Transverse colon (tissue), 4 donors: ENCODE measurements around the gene DHRSX. TPM values are rescaled to one million over a fixed set of nuclear protein-coding genes. Genes with fewer than 3 reads are reported as not detected.
"Not testable (repeated sequence)": the region's sequence is repeated elsewhere in the genome, so short reads cannot be mapped to it uniquely, and the experiment has no call there.

ENCODE experiments used
- DNase-seq: peaks from one replicate; pipeline ENCODE4 v3.0.0-alpha.2; 2019
- H3K27ac ChIP-seq, 4 donors: fragments of 200-600 bp; sonication (generic); 2 replicates each; pipeline ENCODE4 v1.5.1; 2016 to 2018; ENCODE audit warnings: inconsistent platforms in 4 of 4
- H3K27me3 ChIP-seq: fragments of 200-600 bp; sonication (generic); 2 replicates; pipeline ENCODE4 v1.5.1; 2017; ENCODE audit warnings: inconsistent platforms
- H3K36me3 ChIP-seq, 4 donors: fragments of 200-600 bp; sonication (generic); 2 replicates each; pipeline ENCODE4 v1.5.1; 2017 to 2019; ENCODE audit warnings: inconsistent platforms in 4 of 4
- H3K4me1 ChIP-seq, 4 donors: fragments of 200-600 bp; sonication (generic); 2 replicates each; pipeline ENCODE4 v1.5.1; 2017 to 2020; ENCODE audit warnings: inconsistent platforms in 4 of 4
- H3K4me3 ChIP-seq, 4 donors: fragments of 200-600 bp; sonication (generic); 1 replicate in 1 of 4; 2 replicates in 3 of 4; pipeline versions ENCODE4 v1.5.1 to v1.6.1; 2017 to 2019; ENCODE audit warnings: inconsistent platforms in 4 of 4
- H3K9me3 ChIP-seq, 2 donors: fragments of 200-600 bp; sonication (generic); 2 replicates each; pipeline ENCODE4 v1.5.1; 2017 to 2019; ENCODE audit warnings: inconsistent platforms in 2 of 2
- EP300 ChIP-seq: sonication (generic); formaldehyde crosslinking; IDR thresholded peaks from one replicate; pipeline ENCODE4 v1.6.1; 2017; ENCODE audit warnings: antibody characterized with exemption, low read depth
- POLR2A ChIP-seq: fragments of 450-650 bp; IDR thresholded peaks from one replicate; pipeline ENCODE4 v1.6.1; 2016; ENCODE audit warnings: antibody characterized with exemption, mild to moderate bottlenecking, moderate library complexity
- POLR2AphosphoS5 ChIP-seq, 3 donors: sonication (generic); formaldehyde crosslinking; IDR thresholded peaks; one replicate each; pipeline ENCODE4 v1.6.1; 2016; ENCODE audit warnings: antibody characterized with exemption in 3 of 3
- WGBS, 2 donors: methylation state at CpG; one replicate each; pipeline ENCODE4 v1.1.5; 2018; ENCODE audit warnings: low coverage in 1 of 2; 5-methylcytosine and 5-hydroxymethylcytosine counted together
- in situ Hi-C, 4 donors: fragments of 200-750 bp; cut with MboI; loops; one replicate each; pipeline versions ENCODE4 v1.15.0 to v1.15.1; 2017; ENCODE audit warnings: low sequenced_read_pairs in 3 of 4, low pct_ligation_motif_present in 1 of 4, low pct_unique_long_range_greater_than_20kb in 1 of 4
- intact Hi-C: fragments of 100-400 bp; cut with DNase I; formaldehyde crosslinking; loops from one replicate; pipeline ENCODE4 v1.15.1; 2023; ENCODE audit warnings: low total_unique reads
- total RNA-seq, 4 donors: library from RNA; depleted of rRNA; stranded (reverse); fragments of >200 nt; gene quantifications; one replicate each; pipeline ENCODE4 v1.1.0, GENCODE V29; 2016
- TF ChIP-seq, protein P1 (sequence below), 5 experiments: fragments of 200-600 bp in 3 of 5; fragments of 450-650 bp in 2 of 5; sonication (generic) in 3 of 5; IDR thresholded peaks; 1 replicate in 2 of 5; 2 replicates in 3 of 5; pipeline ENCODE4 v1.5.1; 2016 to 2017; ENCODE audit warnings: antibody characterized with exemption in 5 of 5, inconsistent platforms in 3 of 5, mild to moderate bottlenecking in 2 of 5, moderate library complexity in 1 of 5

DHRSX gene
- total RNA-seq, 4 donors from 2014 or later, result 27.9 to 39.9 (median 33.9) TPM

DNA sequence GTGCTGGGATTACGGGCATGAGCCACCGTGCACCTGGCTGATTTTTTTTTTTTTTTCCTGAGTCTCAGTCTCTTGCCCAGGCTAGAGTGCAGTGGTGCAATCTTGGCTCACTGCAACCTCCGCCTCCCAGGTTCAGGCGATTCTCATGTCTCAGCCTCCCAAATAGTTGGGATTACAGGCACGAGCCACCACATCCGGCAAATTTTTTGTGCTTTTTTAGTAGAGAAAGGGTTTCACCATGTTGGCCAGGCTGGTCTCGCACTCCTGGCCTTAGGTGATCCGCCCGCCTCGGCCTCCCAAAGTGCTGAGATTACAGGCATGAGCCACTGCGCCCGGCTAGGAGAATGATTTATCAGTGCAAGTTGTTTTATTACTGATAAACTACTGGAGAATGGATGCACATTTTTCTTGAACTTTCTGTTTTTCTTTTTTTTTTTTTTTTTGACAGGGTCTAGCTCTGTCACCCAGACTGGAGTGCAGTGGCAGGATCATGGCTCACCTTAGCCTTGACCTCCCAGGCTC is 39.7 kb upstream of the DHRSX start:
- DNase-seq, result no peak
- Histone ChIP-seq H3K27ac (no peak overlapping the region), H3K9me3 (no peaks in the 10 kb centered on the region), H3K4me1 (no peaks in the 10 kb centered on the region), H3K4me3 (no peak overlapping the region), H3K36me3 (no peaks in the 10 kb centered on the region), H3K27me3 (no peaks in the 10 kb centered on the region)
- TF ChIP-seq POLR2AphosphoS5 (IDR thresholded peaks at IDR 0.05) (no peak), POLR2A (no peak), EP300 (no peak)
- TF ChIP-seq, protein P1, sequence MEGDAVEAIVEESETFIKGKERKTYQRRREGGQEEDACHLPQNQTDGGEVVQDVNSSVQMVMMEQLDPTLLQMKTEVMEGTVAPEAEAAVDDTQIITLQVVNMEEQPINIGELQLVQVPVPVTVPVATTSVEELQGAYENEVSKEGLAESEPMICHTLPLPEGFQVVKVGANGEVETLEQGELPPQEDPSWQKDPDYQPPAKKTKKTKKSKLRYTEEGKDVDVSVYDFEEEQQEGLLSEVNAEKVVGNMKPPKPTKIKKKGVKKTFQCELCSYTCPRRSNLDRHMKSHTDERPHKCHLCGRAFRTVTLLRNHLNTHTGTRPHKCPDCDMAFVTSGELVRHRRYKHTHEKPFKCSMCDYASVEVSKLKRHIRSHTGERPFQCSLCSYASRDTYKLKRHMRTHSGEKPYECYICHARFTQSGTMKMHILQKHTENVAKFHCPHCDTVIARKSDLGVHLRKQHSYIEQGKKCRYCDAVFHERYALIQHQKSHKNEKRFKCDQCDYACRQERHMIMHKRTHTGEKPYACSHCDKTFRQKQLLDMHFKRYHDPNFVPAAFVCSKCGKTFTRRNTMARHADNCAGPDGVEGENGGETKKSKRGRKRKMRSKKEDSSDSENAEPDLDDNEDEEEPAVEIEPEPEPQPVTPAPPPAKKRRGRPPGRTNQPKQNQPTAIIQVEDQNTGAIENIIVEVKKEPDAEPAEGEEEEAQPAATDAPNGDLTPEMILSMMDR (IDR thresholded peaks at IDR 0.05), result no peak
- intact Hi-C loops (no loop called here), in situ Hi-C loops (no loop called here)
- 85% methylated on average over 12 of the region's 12 CpGs; no CpG with 5 or more reads in 1 of the 2 donors for WGBS, 2 donors

DNA sequence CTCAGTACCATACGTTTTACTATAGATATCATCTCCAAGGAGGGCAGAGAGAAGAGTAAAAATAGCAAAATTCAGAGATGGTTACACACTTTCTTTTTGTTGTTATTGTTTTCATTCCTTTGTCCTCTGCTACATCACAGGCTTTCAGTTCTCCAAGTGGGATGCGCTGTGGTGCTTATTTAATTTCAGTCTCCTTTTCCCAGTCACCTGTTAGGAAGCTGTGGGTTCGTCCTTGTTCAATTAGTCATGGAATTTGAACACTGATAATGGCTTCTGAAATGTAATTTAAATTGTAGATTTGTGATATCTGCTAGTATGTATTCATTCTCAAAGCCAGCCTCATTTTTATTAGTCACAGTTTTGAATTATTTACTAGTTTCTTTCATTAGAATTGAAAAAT is 38.8 kb upstream of the DHRSX start:
- in situ Hi-C loops (no loop called here), intact Hi-C loops (no loop called here)
- Histone ChIP-seq H3K36me3 (no peaks in the 10 kb centered on the region), H3K27ac (no peak overlapping the region), H3K4me1 (no peaks in the 10 kb centered on the region), H3K27me3 (no peaks in the 10 kb centered on the region), H3K4me3 (no peak overlapping the region), H3K9me3 (no peaks in the 10 kb centered on the region)
- DNase-seq, result no peak
- TF ChIP-seq, protein P1 (IDR thresholded peaks at IDR 0.05), result no peak
- TF ChIP-seq POLR2AphosphoS5 (IDR thresholded peaks at IDR 0.05) (no peak), POLR2A (no peak)
- 50 to 62% methylated on average over 1 to 3 of the region's 3 CpGs for WGBS, 2 donors

DNA sequence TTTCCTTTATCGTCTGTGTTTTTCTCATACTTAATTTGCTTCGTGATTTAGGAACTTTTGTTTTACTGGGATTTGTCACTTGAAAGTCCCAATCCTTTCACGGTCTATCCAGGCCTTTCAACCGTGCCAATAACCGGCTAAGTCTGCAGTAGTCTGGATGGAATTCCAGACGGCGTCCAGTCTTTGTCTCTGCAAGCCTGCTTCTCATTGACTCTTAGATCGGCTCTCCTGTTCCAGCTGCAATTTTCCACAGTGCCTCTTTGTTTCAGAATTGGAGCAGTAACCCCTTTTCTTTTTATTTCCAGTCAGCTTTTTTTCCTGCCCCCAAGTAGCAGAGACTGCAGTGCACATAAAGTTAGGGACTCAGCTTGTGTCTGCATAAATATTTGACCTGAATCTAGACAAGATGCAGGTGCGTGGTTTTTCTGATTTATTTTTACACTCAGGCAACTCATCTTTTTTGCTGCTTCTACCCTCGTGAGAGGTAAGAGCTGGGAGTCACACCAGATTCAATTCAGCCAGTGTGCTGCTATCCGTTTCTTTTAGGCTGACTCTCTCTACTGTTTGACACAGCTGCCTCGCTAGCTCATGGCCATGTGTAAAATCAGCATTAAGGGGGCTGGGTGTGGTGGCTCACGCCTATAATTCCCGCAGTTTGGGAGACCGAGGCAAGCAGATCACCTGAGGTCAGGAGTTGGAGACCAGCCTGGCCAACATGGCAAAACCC is 37.4 kb upstream of the DHRSX start:
- no peaks in the 10 kb centered on the region for H3K36me3 ChIP-seq
- DNase-seq, result no peak
- 59 to 66% methylated on average over 7 to 15 of the region's 15 CpGs for WGBS, 2 donors
- in situ Hi-C loops, result no loop called here
- H3K4me3 ChIP-seq, result no peak overlapping the region
- no peak overlapping the region for H3K27ac ChIP-seq
- no peaks in the 10 kb centered on the region for H3K27me3 ChIP-seq
- H3K9me3 ChIP-seq, result no peaks in the 10 kb centered on the region
- intact Hi-C loops, result no loop called here
- no peaks in the 10 kb centered on the region for H3K4me1 ChIP-seq
- no peak for TF ChIP-seq EP300
- TF ChIP-seq POLR2AphosphoS5 (IDR thresholded peaks at IDR 0.05), result no peak
- TF ChIP-seq, protein P1 (IDR thresholded peaks at IDR 0.05), result no peak
- no peak for TF ChIP-seq POLR2A

DNA sequence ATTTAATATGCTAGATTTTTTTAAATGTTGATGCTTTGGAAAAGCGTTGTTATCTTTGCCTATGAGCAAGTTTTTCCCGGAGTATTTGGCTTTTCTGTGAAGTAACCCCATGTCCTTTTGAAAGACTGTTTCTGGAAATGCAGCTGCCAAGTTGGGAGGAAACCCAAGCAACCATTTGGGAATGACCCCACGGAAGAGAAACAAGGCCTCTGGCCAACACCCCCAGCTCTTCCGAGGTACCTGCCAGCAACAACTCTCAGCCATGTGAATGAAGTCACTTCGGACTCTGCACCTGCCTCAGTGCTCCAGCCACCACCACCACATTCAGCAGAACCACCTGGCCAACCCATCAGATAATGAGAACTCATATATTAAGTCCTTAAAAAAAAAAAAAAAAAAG is 36.2 kb upstream of the DHRSX start:
- WGBS, 2 donors, result 58 to 77% methylated on average over 4 to 5 of the region's 5 CpGs
- no peaks in the 10 kb centered on the region for H3K27me3 ChIP-seq
- no peak for DNase-seq

DNA sequence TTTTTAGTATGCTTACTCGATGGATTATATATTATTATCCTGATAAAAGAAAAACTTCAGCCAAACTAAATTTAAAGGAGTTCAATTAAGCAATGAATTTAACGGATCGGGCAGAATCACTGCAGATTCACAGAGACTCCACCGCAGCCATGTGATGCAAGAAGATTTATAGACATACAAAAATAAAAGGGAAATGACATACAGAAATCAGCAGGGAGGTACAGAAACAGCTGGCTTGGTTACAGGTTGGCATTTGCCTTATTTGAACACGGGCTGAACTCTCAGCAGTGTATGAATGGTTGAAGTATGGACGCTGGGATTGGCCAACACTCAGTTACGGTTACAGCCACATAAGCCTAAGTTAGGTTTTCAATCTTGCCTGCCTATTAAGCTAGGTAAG is 35.4 kb upstream of the DHRSX start:
- Histone ChIP-seq H3K4me1 (no peaks in the 10 kb centered on the region), H3K9me3 (no peaks in the 10 kb centered on the region), H3K27ac (no peak overlapping the region), H3K36me3 (no peaks in the 10 kb centered on the region), H3K27me3 (no peaks in the 10 kb centered on the region), H3K4me3 (no peak overlapping the region)
- intact Hi-C loops (no loop called here), in situ Hi-C loops (no loop called here)
- 71 to 79% methylated on average over 4 to 7 of the region's 7 CpGs for WGBS, 2 donors
- no peak for DNase-seq
- TF ChIP-seq EP300 (no peak), POLR2A (no peak), POLR2AphosphoS5 (IDR thresholded peaks at IDR 0.05) (no peak)
- TF ChIP-seq, protein P1 (IDR thresholded peaks at IDR 0.05), result no peak

More for the DNA sequence above, 36.2 kb upstream of the DHRSX start:
- intact Hi-C loops, result no loop called here
- no peaks in the 10 kb centered on the region for H3K9me3 ChIP-seq
- no peak overlapping the region for H3K4me3 ChIP-seq
- no peaks in the 10 kb centered on the region for H3K36me3 ChIP-seq
- no peak for TF ChIP-seq POLR2A
- no peaks in the 10 kb centered on the region for H3K4me1 ChIP-seq
- in situ Hi-C loops, result no loop called here
- no peak overlapping the region for H3K27ac ChIP-seq

DNA sequence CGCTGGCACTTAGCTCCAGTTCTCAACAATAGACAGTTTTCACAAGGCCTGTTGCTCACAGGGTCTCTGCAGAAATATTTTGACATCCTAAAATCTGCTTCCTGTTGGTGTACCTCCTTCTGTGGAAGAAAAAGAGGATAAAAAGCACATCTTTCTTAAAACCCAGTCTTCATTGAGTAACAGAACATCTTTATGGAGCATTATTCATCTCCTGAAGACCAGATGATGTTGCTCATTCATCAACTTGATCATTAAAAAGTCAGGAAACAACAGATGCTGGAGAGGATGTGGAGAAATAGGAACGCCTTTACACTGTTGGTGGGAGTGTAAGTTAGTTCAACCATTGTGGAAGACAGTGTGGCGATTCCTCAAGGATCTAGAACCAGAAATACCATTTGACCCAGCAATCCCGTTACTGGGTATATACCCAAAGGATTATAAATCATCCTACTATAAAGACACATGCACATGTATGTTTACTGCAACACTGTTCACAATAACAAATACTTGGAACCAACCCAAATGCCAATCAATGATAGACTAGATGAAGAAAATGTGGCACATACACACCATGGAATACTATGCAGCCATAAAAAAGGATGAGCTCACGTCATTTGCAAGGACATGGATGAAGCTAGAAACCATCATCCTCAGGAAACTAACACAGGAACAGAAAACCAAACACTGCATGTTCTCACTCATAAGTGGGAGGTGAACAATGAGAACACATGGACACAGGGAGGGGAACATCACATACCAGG is 33.7 kb upstream of the DHRSX start:
- in situ Hi-C loops, H3K27me3 ChIP-seq, intact Hi-C loops, H3K4me1 ChIP-seq, H3K4me3 ChIP-seq, H3K36me3 ChIP-seq, H3K9me3 ChIP-seq, H3K27ac ChIP-seq, DNase-seq: not testable (repeated sequence)
- 58 to 66% methylated on average over 3 to 5 of the region's 5 CpGs for WGBS, 2 donors
